Measurements from ENCODE around the gene ALG1.

- TF ChIP-seq CTCF (IDR thresholded peaks at IDR 0.05; ENCODE audit: insufficient read depth, low read length, poor library complexity, severe bottlenecking) (no peak), EZH2phosphoT487 (conservative IDR thresholded peaks at IDR 0.05; ENCODE audit: low read length) (no peak)
Measured at GRCh38 chr16:5024632-5025031, 47.0 kb upstream of the ALG1 start.

Measured in SU-DHL-6 (cell line).